ENCODE data around the gene SPOUT1.

Gene SPOUT1

DNA sequence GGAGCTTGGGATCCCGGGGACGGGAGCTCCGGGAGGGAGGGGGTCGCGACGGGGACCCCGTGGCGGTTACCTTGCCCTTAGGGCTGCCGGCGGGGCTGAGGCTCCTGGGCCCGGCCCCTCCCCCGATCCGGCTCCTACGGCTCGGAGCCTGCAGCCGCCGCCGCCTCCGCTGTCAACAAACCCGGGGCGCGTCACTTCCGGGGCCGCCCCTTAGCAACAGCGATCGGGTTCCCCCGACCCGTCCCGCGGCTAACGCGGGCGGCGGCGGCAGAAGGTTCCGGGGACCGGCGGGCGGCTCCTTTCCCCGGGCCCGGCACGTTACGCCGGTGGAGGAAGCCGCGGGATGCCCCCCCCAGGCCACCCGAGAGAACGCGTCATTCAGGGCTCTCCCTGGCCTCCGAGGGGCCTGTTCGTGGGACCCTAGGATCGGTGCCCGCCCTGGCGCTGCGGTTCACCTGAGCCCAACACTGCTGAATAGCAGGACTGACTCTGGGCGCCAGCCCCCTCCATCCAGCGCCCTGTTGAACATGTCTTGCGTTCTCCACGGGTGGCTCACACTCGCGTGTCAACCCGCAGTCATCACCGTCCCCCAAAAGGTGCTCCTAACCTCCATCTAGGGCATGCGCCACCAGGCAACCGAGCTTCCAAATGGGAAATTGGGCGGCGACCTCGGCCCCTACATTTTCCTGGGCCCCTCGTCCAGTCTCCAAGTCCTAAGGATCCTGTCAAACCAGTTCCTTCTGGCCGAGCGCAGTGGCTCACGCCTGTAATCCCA lies 57.7 kb downstream of the SPOUT1 start, which contains the start of gene ZER1:
Gene ZER1 (minus strand): TSS at position 183 of the 775 bp plus-strand sequence. CDS start 16,362 bp downstream, outside the sequence.
- DNase-seq (ENCODE audit: low read depth in 2 of 2), result peak; percentile 88 to 91

DNA sequence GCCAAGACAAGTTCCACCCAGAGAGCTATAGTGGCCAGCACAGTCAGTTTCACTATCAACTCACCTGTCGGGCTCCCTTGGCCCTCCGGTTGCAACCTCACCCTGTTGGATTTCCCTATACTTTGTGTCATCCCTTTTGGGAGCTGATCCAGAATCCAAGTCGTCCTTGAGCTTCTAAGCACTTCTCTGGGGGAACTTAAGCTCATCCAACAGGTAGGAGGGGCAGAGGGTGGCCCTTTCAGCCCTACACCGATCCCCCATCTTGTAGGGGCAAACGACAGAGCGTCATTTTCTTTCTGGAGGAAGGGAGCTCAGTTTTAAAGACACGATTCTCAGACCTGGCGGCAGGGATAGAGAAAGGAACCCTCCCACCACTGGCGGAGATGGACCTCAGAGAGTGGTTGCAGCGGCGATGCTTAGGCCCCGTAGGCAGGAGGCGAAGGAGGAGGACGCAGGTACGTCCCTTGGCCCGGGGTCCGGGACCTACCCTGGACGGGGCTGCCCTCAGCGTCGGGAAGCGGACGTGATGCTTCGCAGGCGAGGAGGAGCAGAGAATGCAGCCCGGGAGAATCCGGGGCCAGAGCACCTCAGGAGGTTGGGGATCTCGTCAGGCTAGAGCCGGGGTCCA lies 58.4 kb downstream of the SPOUT1 start:
- DNase-seq (ENCODE audit: low read depth in 2 of 2), result no peak

DNA sequence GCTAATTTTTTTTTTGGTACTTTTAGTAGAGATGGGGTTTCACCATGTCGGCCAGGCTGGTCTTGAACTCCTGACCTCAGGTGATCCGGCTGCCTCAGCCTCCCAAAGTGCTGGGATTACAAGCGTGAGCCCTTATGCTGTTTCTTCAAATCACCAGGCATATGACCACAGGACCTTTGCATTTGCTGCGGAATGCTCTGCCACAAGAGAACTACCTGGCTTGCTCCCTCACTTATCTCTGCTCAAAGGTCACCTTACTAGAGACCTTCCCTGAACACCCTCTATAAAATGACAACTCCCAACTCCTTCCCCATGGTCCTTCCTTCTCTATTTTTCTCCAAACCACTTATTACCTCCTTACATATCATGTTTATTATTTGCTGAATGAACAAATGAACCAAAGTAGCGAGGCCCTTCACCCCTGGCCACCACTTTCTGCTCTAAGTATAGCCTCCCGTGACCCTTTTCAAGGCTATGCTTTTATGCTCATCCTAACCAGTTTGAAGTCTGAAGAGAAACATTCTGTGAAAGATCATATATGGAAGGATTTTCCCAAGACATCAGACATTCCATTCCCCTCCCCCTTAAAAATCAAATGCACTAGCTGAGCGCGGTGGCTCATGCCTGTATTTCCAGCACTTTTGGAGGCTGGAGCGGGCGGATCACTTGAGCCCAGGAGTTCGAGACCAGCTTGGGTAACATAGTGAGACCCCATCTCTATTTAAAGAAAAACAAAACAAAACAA lies 59.1 kb downstream of the SPOUT1 start:
- no peak for DNase-seq (ENCODE audit: low read depth in 2 of 2)

All from stimulated activated CD4-positive, alpha-beta T cell treated with anti-CD3 and anti-CD28 coated beads, Interleukin-15, amount 100 ng/mL, for 48 hours (primary cell).